Osteocyte (in vitro differentiated cells): Measurements from ENCODE around the gene GLOD4. TPM values are rescaled to one million over a fixed set of nuclear protein-coding genes. Genes with fewer than 3 reads are reported as not detected.
"Not testable (repeated sequence)": the region's sequence is repeated elsewhere in the genome, so short reads cannot be mapped to it uniquely, and the experiment has no call there.

Experiments
- DNase-seq: peaks from one replicate; pipeline ENCODE4 v3.0.0; 2021; ENCODE audit warnings: mixed read lengths; ENCODE audit not compliant: unreplicated experiment; ENCODE audit errors: extremely low spot score
- H3K27ac Mint-ChIP-seq: one replicate; pipeline ENCODE4 v1.8.0; 2021; ENCODE audit warnings: mild to moderate bottlenecking, mixed read lengths; ENCODE audit not compliant: unreplicated experiment
- H3K27me3 Mint-ChIP-seq: one replicate; pipeline ENCODE4 v1.8.0; 2021; ENCODE audit warnings: mixed read lengths; ENCODE audit not compliant: unreplicated experiment
- H3K36me3 Mint-ChIP-seq: one replicate; pipeline ENCODE4 v1.8.0; 2021; ENCODE audit warnings: mixed read lengths; ENCODE audit not compliant: unreplicated experiment
- H3K4me1 Mint-ChIP-seq: one replicate; pipeline ENCODE4 v1.8.0; 2021; ENCODE audit warnings: mixed read lengths; ENCODE audit not compliant: unreplicated experiment
- H3K4me3 Mint-ChIP-seq: one replicate; pipeline ENCODE4 v1.8.0; 2021; ENCODE audit warnings: mild to moderate bottlenecking, moderate library complexity, mixed read lengths; ENCODE audit not compliant: unreplicated experiment
- H3K9me3 Mint-ChIP-seq: one replicate; pipeline ENCODE4 v1.8.0; 2021; ENCODE audit warnings: mixed read lengths; ENCODE audit not compliant: unreplicated experiment
- long read RNA-seq: library from polyadenylated mRNA; unstranded; transcript quantifications from one replicate; pipeline ENCODE4 v2.0.0, GENCODE V29; 2021
- total RNA-seq: library from RNA; stranded (reverse); gene quantifications from 2 replicates; pipeline ENCODE4 v1.2.1, GENCODE V29; 2021
- TF ChIP-seq, protein P1 (sequence below): fragments of 200-600 bp; sonication (generic); IDR thresholded peaks from 2 replicates; pipeline ENCODE4 v1.5.0; 2021; ENCODE audit warnings: antibody characterized with exemption, mild to moderate bottlenecking, moderate library complexity

Gene GLOD4, protein sequence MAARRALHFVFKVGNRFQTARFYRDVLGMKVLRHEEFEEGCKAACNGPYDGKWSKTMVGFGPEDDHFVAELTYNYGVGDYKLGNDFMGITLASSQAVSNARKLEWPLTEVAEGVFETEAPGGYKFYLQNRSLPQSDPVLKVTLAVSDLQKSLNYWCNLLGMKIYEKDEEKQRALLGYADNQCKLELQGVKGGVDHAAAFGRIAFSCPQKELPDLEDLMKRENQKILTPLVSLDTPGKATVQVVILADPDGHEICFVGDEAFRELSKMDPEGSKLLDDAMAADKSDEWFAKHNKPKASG
- total RNA-seq, result 51.3 and 63.4 TPM in 2 replicates
- long read RNA-seq, transcript GLOD4-202 (9 exons, 2,059 nt), result major isoform, 328 of 354 reads
- long read RNA-seq, partial matches to known transcripts, result 8 of 354 reads
- long read RNA-seq, other reads (novel, unspliced or antisense), result 14 of 354 reads

DNA sequence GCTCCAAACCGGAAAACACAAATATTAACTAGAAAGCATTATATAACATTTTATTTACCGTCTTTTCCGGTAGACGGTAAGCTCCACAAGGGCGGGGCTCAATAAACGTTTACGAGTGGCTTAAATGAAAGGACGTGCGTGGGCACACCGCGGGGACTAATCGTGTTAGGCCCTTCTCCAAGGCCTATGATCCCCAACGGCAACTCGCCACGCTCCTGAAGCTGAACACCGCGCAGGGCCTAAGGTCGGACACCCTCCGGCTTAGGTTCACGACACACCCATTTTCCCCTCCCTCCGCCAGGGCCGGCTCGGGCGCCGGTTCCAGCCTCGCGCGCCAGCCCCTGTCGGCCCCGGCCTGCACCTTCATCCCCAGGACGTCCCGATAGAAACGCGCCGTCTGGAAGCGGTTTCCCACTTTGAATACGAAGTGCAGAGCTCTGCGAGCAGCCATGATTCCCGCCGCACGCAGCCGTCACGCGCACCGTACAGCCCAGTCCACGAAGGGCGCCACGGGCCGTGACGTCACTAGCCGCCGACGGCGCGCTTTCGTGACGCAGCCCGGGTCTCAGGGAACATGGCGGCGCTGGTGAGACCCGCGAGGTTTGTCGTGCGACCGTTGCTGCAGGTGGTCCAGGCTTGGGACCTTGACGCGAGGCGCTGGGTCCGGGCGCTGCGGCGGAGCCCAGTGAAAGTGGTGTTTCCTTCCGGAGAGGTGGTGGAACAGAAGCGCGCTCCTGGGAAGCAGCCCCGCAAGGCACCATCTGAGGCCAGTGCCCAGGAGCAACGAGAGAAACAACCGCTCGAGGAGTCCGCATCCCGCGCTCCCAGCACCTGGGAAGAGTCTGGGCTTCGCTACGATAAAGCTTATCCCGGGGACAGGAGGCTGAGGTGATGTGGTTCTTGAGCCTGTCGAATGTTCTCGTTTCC is at the start of gene GLOD4, which contains the start of gene MRM3:
TSS of gene GLOD4 (minus strand) at position 476 of the 927 bp plus-strand sequence. CDS start at position 451, 25 bp downstream.
TSS of gene MRM3 (plus strand) at position 549 of the 927 bp plus-strand sequence. CDS start at position 575, 26 bp downstream.
- H3K27ac Mint-ChIP-seq, result peak within 1 kb of the TSS; percentile 92
- H3K27me3 Mint-ChIP-seq, result no peaks in the 10 kb centered on the region
- H3K36me3 Mint-ChIP-seq, result peaks cover 12% of the 10 kb centered on the region
- H3K9me3 Mint-ChIP-seq, result no peaks in the 10 kb centered on the region
- DNase-seq, result peak; percentile 98
- TF ChIP-seq, protein P1, sequence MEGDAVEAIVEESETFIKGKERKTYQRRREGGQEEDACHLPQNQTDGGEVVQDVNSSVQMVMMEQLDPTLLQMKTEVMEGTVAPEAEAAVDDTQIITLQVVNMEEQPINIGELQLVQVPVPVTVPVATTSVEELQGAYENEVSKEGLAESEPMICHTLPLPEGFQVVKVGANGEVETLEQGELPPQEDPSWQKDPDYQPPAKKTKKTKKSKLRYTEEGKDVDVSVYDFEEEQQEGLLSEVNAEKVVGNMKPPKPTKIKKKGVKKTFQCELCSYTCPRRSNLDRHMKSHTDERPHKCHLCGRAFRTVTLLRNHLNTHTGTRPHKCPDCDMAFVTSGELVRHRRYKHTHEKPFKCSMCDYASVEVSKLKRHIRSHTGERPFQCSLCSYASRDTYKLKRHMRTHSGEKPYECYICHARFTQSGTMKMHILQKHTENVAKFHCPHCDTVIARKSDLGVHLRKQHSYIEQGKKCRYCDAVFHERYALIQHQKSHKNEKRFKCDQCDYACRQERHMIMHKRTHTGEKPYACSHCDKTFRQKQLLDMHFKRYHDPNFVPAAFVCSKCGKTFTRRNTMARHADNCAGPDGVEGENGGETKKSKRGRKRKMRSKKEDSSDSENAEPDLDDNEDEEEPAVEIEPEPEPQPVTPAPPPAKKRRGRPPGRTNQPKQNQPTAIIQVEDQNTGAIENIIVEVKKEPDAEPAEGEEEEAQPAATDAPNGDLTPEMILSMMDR, result peak; percentile 22
- H3K4me1 Mint-ChIP-seq, result peaks cover 27% of the 10 kb centered on the region
- peak within 1 kb of the TSS; percentile 95 for H3K4me3 Mint-ChIP-seq

DNA sequence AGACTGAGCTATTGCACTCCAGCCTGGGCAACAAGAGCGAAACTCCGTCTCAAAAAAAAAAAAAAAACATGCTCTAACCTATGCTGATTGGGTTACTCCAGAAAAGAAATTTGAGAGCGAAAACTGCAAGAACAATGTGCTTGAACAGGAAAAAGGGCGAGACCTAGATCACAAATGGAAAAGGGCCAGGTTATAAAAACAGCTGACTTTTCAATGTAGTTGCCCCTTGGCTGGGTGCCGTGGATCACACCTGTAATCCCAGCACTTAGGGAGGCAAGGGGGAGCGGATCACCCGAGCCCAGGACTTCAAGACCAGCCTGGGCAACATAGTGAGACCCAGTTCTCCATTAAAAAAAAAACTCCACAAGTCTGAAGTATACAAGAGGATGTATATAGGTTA is 48.9 kb upstream of the GLOD4 start:
- H3K36me3 Mint-ChIP-seq, result peaks cover 5% of the 10 kb centered on the region
- TF ChIP-seq, protein P1, result no peak
- H3K27ac Mint-ChIP-seq, result no peak overlapping the region
- peaks cover 33% of the 10 kb centered on the region for H3K4me1 Mint-ChIP-seq
- H3K27me3 Mint-ChIP-seq, result no peaks in the 10 kb centered on the region
- H3K9me3 Mint-ChIP-seq, result no peaks in the 10 kb centered on the region
- no peak for DNase-seq
- no peak overlapping the region for H3K4me3 Mint-ChIP-seq

DNA sequence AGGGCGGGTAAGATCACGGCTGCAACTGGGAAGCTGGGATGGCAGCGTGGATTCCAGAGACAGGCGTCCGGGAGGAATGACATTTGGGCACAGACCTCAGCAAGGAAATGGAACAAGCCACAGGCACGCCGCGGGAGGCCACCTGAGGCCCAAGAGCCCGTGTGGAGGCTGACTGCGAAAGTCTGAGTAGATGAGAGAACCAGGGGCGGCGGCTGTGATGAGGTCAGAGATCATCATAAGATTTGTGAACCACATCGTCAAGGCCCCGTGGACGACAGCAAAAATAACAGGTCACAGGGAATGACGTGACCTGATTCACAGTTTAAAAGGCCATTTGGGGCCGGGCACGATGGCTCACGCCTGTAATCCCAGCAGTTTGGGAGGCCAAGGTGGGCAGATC is 48.3 kb upstream of the GLOD4 start:
- H3K27ac Mint-ChIP-seq, result peak overlapping the region; percentile 63
- no peak overlapping the region for H3K4me3 Mint-ChIP-seq
- H3K27me3 Mint-ChIP-seq, result no peaks in the 10 kb centered on the region
- peaks cover 31% of the 10 kb centered on the region for H3K4me1 Mint-ChIP-seq
- H3K36me3 Mint-ChIP-seq, result peaks cover 7% of the 10 kb centered on the region
- TF ChIP-seq, protein P1, result no peak
- no peak for DNase-seq
- H3K9me3 Mint-ChIP-seq, result no peaks in the 10 kb centered on the region

DNA sequence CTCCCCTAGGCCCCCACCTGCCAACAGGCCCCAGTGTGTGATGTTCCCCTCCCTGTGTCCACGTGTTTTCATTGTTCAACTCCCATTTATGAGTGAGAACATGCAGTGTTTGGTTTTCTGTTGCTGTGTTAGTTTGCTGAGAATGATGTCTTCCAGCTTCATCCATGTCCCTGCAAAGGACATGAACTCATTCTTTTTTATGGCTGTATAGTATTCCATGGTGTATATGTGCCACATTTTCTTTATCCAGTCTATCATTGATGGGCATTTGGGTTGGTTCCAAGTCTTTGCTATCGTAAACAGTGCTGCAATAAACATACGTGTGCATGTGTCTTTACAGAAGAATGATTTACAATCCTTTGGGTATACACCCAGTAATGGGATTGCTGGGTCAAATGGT is 47.5 kb upstream of the GLOD4 start:
- Mint-ChIP-seq H3K36me3 (peaks cover 11% of the 10 kb centered on the region), H3K4me1 (peaks cover 25% of the 10 kb centered on the region)
- not testable (repeated sequence) for H3K9me3 Mint-ChIP-seq

DNA sequence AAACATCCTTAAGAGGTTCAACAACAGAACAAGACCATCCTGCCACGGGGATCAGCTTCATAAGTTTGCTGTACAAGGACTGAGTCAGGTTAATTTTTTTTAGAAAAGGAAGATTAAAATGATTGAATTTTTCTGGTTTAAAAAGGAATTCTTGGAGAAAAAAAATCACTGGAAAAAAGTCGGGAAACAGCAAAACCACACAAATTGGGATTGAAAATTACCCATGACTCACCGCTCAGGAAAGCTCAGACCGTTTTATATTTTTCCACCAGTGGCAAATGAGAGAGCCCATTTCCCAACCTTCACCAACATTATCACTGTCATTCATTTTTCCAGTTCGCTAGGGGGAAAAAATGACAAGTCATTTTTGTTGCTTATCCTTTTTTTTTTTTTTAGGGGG is 46.7 kb upstream of the GLOD4 start:
- TF ChIP-seq, protein P1, result no peak
- Mint-ChIP-seq H3K4me3 (no peak overlapping the region), H3K9me3 (no peaks in the 10 kb centered on the region), H3K4me1 (peaks cover 23% of the 10 kb centered on the region), H3K36me3 (peaks cover 12% of the 10 kb centered on the region), H3K27ac (peak overlapping the region; percentile 71), H3K27me3 (no peaks in the 10 kb centered on the region)
- DNase-seq, result no peak

More for the DNA sequence above, 47.5 kb upstream of the GLOD4 start:
- not testable (repeated sequence) for H3K4me3 Mint-ChIP-seq, H3K27me3 Mint-ChIP-seq, H3K27ac Mint-ChIP-seq, DNase-seq
